Measurements from ENCODE around the gene CITED2. TPM values are rescaled to one million over a fixed set of nuclear protein-coding genes. Genes with fewer than 3 reads are reported as not detected.

The CITED2 gene
- polyA plus RNA-seq, 1 of the 3 experiments (the other 2 are of a cell fraction): 173 TPM

- WGBS (ENCODE audit: low lambda C conversion rate): 60% methylated on average over 4 of the region's 4 CpGs
- Histone ChIP-seq H3K4me2 (no peak overlapping the region), H3K27ac (ENCODE audit: low read depth in 2 of 2, low read length in 1 of 2) (peak overlapping the region; percentile 70 to 82; a peak in 3 of 4 replicates), H3K4me1 (ENCODE audit: control insufficient read depth in 1 of 2, insufficient read depth in 2 of 2, low read depth in 1 of 2, low read length in 1 of 2) (0 out of 4 replicates have a peak, but pooled peaks cover 0 to 7% of the 10 kb centered on the region in 2 experiments), H3K79me2 (ENCODE audit: insufficient read depth) (no peaks in the 10 kb centered on the region), H3K9ac (peak overlapping the region; percentile 34; the same call in 1 of the 2 replicates), H3F3A (replicated peaks; ENCODE audit: insufficient read depth) (peaks cover 16% of the 10 kb centered on the region), H3K9me3 (no peaks in the 10 kb centered on the region), H2AFZ (ENCODE audit: low read depth) (0 out of 2 replicates have a peak overlapping the region, but pooled peaks have one; percentile 8), H3K27me3 (ENCODE audit: insufficient read depth) (no peaks in the 10 kb centered on the region), H3K36me3 (replicated peaks in 1 of 2; ENCODE audit: control insufficient read depth in 1 of 2, insufficient read depth in 2 of 2, low read length in 1 of 2) (no peaks in the 10 kb centered on the region), H3K4me3 (ENCODE audit: low read depth in 2 of 2, low read length in 1 of 2) (no peak overlapping the region), H4K20me1 (ENCODE audit: insufficient read depth) (no peaks in the 10 kb centered on the region), H3K9me2 (no peaks in the 10 kb centered on the region)
- DNase-seq: no peak
- CTCF ChIA-PET: interaction anchor here (0.7 kb wide), 1 partner anchor 347 kb away, joined by 3 read pairs; no protein-coding TSS in a partner anchor
- POLR2A ChIA-PET: no interaction called here
- TF ChIP-seq, protein P1, sequence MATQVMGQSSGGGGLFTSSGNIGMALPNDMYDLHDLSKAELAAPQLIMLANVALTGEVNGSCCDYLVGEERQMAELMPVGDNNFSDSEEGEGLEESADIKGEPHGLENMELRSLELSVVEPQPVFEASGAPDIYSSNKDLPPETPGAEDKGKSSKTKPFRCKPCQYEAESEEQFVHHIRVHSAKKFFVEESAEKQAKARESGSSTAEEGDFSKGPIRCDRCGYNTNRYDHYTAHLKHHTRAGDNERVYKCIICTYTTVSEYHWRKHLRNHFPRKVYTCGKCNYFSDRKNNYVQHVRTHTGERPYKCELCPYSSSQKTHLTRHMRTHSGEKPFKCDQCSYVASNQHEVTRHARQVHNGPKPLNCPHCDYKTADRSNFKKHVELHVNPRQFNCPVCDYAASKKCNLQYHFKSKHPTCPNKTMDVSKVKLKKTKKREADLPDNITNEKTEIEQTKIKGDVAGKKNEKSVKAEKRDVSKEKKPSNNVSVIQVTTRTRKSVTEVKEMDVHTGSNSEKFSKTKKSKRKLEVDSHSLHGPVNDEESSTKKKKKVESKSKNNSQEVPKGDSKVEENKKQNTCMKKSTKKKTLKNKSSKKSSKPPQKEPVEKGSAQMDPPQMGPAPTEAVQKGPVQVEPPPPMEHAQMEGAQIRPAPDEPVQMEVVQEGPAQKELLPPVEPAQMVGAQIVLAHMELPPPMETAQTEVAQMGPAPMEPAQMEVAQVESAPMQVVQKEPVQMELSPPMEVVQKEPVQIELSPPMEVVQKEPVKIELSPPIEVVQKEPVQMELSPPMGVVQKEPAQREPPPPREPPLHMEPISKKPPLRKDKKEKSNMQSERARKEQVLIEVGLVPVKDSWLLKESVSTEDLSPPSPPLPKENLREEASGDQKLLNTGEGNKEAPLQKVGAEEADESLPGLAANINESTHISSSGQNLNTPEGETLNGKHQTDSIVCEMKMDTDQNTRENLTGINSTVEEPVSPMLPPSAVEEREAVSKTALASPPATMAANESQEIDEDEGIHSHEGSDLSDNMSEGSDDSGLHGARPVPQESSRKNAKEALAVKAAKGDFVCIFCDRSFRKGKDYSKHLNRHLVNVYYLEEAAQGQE (IDR thresholded peaks at IDR 0.05; ENCODE audit: low read depth, low read length): peak; percentile 45; the same call in 1 of the 2 replicates
- no peak for TF ChIP-seq FOXM1 (IDR thresholded peaks at IDR 0.05; ENCODE audit: low read depth)
- TF ChIP-seq RCOR1 (IDR thresholded peaks at IDR 0.05; ENCODE audit: low read length): no peak
These were observed 32.3 kb upstream of the CITED2 start for GRCh38 chr6:139406577-139407343.

DNA sequence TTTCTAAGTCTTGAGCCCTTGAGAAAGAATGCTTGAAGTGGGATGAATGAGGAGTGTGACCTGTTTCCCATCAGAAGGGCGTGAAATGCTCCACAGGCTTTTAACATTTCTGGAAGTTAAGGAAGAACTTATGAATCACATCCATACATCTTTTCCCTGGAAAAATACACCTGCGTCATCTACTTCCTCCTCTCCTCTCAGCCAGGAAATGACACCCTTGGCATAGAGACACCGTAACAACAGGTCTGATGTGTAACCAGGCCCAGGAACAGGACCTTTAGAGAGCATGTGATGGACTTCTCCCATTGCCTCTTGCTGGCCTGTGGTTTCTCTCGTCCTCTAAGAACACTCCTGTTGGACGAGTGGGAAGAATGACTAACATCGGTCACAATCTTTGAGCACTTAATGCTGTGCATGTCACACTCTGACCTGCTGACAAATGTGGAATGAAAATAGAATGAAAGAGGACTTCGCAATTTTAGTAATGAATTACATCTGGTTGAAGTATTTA is 28.5 kb upstream of the CITED2 start:
- Histone ChIP-seq H3K9ac (no peak overlapping the region), H3K36me3 (replicated peaks in 1 of 2; ENCODE audit: control insufficient read depth in 1 of 2, insufficient read depth in 2 of 2, low read length in 1 of 2) (no peaks in the 10 kb centered on the region), H3K9me2 (no peaks in the 10 kb centered on the region), H3K4me1 (ENCODE audit: control insufficient read depth in 1 of 2, insufficient read depth in 2 of 2, low read depth in 1 of 2, low read length in 1 of 2) (0 out of 4 replicates have a peak, but pooled peaks cover 0 to 7% of the 10 kb centered on the region in 2 experiments), H3K4me2 (no peak overlapping the region), H3K79me2 (ENCODE audit: insufficient read depth) (no peaks in the 10 kb centered on the region), H2AFZ (ENCODE audit: low read depth) (peak overlapping the region; percentile 49; the same call in 1 of the 2 replicates), H3K9me3 (no peaks in the 10 kb centered on the region), H3K27me3 (ENCODE audit: insufficient read depth) (no peaks in the 10 kb centered on the region), H3F3A (replicated peaks; ENCODE audit: insufficient read depth) (peaks cover 11% of the 10 kb centered on the region), H3K27ac (ENCODE audit: low read depth in 2 of 2, low read length in 1 of 2) (peak overlapping the region; percentile 20 to 51; a peak in 3 of 4 replicates), H4K20me1 (ENCODE audit: insufficient read depth) (no peaks in the 10 kb centered on the region), H3K4me3 (ENCODE audit: low read depth in 2 of 2, low read length in 1 of 2) (no peak overlapping the region)
- ChIA-PET CTCF (no interaction called here), POLR2A (no interaction called here)
- TF ChIP-seq NFIC (IDR thresholded peaks at IDR 0.05; ENCODE audit: borderline replicate concordance): no peak
- TF ChIP-seq PBX3 (IDR thresholded peaks at IDR 0.05): peak; percentile 29; the same call in 1 of the 2 replicates
- TF ChIP-seq, protein P2, sequence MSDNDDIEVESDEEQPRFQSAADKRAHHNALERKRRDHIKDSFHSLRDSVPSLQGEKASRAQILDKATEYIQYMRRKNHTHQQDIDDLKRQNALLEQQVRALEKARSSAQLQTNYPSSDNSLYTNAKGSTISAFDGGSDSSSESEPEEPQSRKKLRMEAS (IDR thresholded peaks at IDR 0.05; ENCODE audit: low read depth): 0 out of 2 replicates have a peak, but pooled peaks have one; percentile 30
- WGBS (ENCODE audit: low lambda C conversion rate): 41% methylated on average over 7 of the region's 7 CpGs
- no peak for DNase-seq
